NT2/D1 (cell line): ENCODE results near the gene SIK2.

ENCODE experiments used
- YY1 ChIP-seq: IDR thresholded peaks from 2 replicates; pipeline ENCODE4 v1.6.1; 2011; ENCODE audit not compliant: insufficient read length, insufficient read depth
- ZNF274 ChIP-seq: IDR thresholded peaks from 2 replicates; pipeline ENCODE4 v1.6.1; 2011; ENCODE audit warnings: mild to moderate bottlenecking, low read depth, low read length

DNA sequence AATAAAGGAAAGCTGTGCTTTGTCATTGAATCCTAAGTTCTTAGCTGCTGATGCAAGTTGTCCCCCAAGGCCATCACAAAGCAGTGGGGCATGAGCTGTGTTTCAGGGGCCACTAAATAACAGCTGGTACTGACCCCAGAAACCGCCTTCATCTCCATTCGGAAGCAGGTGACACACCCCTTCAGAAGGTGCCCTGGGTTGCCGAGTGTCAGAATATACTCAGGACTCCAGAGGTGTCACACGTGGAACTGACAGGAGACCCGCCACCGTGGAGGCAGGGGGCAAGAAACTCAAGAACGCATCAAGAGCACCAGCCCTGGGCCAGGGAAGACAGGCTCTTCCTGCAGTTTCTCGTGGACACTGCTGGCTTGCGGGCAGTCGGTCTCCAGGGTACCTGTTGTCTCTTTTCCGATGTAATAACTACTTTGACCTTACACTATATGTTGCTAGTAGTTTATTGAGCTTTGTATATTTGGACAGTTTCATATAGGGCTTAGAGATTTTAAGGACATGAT, 122.4 kb downstream of the SIK2 start:
- TF ChIP-seq YY1 (no peak), ZNF274 (no peak)
